Neural cell (in vitro differentiated cells): Measurements from ENCODE around the gene LHFPL2. TPM values are rescaled to one million over a fixed set of nuclear protein-coding genes. Genes with fewer than 3 reads are reported as not detected.

Source experiments
- H2AFZ ChIP-seq: fragments of 200-600, 300-800 bp; sonication (generic), shearing (Covaris generic); 2 replicates; pipeline ENCODE4 v1.6.0; 2014; ENCODE audit warnings: low read depth, mild to moderate bottlenecking, antibody characterized with exemption, low read length, moderate library complexity
- H3F3A ChIP-seq: fragments of 200-600 bp; shearing (Covaris generic); 2 replicates; pipeline ENCODE4 v1.6.1; 2016; ENCODE audit warnings: mild to moderate bottlenecking, moderate library complexity, mixed read lengths, antibody characterized with exemption, low read length; ENCODE audit not compliant: insufficient read depth, poor library complexity, severe bottlenecking
- H3K27ac ChIP-seq: fragments of 200-600, 300-800 bp; sonication (generic), shearing (Covaris generic); 2 replicates; pipeline ENCODE4 v1.5.1; 2014; ENCODE audit warnings: mild to moderate bottlenecking, low read length, moderate library complexity
- H3K27me3 ChIP-seq: fragments of 300-800, 200-600 bp; sonication (generic), shearing (Covaris generic); 2 replicates; pipeline ENCODE4 v1.6.0; 2014; ENCODE audit warnings: mild to moderate bottlenecking, low read depth, low read length, moderate library complexity; ENCODE audit not compliant: insufficient read depth
- H3K36me3 ChIP-seq: fragments of 300-800, 200-600 bp; sonication (generic), shearing (Covaris generic); 2 replicates; pipeline ENCODE4 v1.5.1; 2014; ENCODE audit warnings: mild to moderate bottlenecking, antibody characterized with exemption, low read length, moderate library complexity; ENCODE audit not compliant: insufficient read depth
- H3K4me2 ChIP-seq: fragments of 300-800, 200-600 bp; sonication (generic), shearing (Covaris generic); 2 replicates; pipeline ENCODE4 v1.6.0; 2014; ENCODE audit warnings: mild to moderate bottlenecking, low read length
- H3K4me3 ChIP-seq: fragments of 300-800, 200-600 bp; sonication (generic), shearing (Covaris generic); 2 replicates; pipeline ENCODE4 v1.5.1; 2014; ENCODE audit warnings: mild to moderate bottlenecking, low read length, moderate library complexity
- H3K79me2 ChIP-seq: fragments of 200-600 bp; shearing (Covaris generic); replicated peaks from 2 replicates; pipeline ENCODE4 v1.6.0; 2014; ENCODE audit warnings: mild to moderate bottlenecking, low read length, moderate library complexity; ENCODE audit not compliant: insufficient read depth
- H3K9ac ChIP-seq: fragments of 300-800, 200-600 bp; sonication (generic), shearing (Covaris generic); 2 replicates; pipeline ENCODE4 v1.6.1; 2016; ENCODE audit warnings: mild to moderate bottlenecking, low read length, mixed read lengths
- H3K9me2 ChIP-seq: fragments of 200-600 bp; shearing (Covaris generic); 2 replicates; pipeline ENCODE4 v1.6.1; 2016; ENCODE audit warnings: mild to moderate bottlenecking, low read length, mixed read lengths; ENCODE audit not compliant: insufficient read depth
- H3K9me3 ChIP-seq: fragments of 200-600, 300-800 bp; sonication (generic), shearing (Covaris generic); 2 replicates; pipeline ENCODE4 v1.6.1; 2016; ENCODE audit warnings: mild to moderate bottlenecking, mixed run types, low read length, moderate library complexity, mixed read lengths
- H4K20me1 ChIP-seq: fragments of 200-600 bp; shearing (Covaris generic); 2 replicates; pipeline ENCODE4 v1.6.1; 2016; ENCODE audit warnings: mild to moderate bottlenecking, mixed run types; ENCODE audit not compliant: insufficient read depth
- MXI1 ChIP-seq: fragments of 450-650 bp; conservative IDR thresholded peaks from 2 replicates; pipeline ENCODE4 v1.6.1; 2014; ENCODE audit warnings: antibody characterized with exemption, mild to moderate bottlenecking; ENCODE audit not compliant: poor library complexity, severe bottlenecking
- POLR2AphosphoS5 ChIP-seq: IDR thresholded peaks from 2 replicates; pipeline ENCODE4 v1.6.1; 2012
- RAD21 ChIP-seq: fragments of 450-650 bp; conservative IDR thresholded peaks from 2 replicates; pipeline ENCODE4 v1.6.1; 2014; ENCODE audit warnings: antibody characterized with exemption, mild to moderate bottlenecking, moderate library complexity
- REST ChIP-seq: IDR thresholded peaks from 2 replicates; pipeline ENCODE4 v1.6.1; 2012; ENCODE audit warnings: borderline replicate concordance
- SMC3 ChIP-seq: fragments of 450-650 bp; conservative IDR thresholded peaks from 2 replicates; pipeline ENCODE4 v1.6.1; 2014; ENCODE audit warnings: antibody characterized with exemption, mild to moderate bottlenecking, moderate library complexity; ENCODE audit not compliant: poor library complexity
- TAF1 ChIP-seq: IDR thresholded peaks from 2 replicates; pipeline ENCODE4 v1.6.1; 2012; ENCODE audit warnings: low read depth
- polyA plus RNA-seq: library from polyadenylated mRNA; depleted of rRNA; stranded (reverse); fragments of >200 nt; gene quantifications from 2 replicates; pipeline ENCODE4 v1.2.3, GENCODE V29; 2014
- TF ChIP-seq, protein P1 (sequence below): fragments of 450-650 bp; IDR thresholded peaks from 2 replicates; pipeline ENCODE4 v1.5.1; 2014; ENCODE audit warnings: antibody characterized with exemption, mild to moderate bottlenecking, moderate library complexity; ENCODE audit not compliant: poor library complexity, severe bottlenecking

The LHFPL2 gene
- polyA plus RNA-seq, 1 donor from 2014 or later, result 1.6 TPM

DNA sequence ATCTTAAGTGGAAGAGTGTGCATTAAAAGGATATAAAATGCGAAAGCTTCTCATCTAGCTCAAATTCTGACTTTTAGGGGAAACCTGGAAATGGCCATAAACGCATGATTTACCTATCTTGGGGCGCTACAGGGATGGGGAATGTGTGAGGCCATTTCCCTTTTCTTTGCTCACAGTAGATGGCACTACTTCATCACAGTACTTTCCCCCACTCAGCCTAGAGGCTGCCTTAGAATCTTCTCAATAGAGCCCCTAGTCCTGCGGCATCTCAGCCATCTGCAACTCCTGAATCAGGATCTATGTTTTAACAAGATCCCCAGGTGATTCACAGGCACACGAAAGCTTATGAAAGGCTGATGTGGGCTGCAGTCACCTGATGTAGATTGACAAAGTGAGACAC lies 110.8 kb downstream of the LHFPL2 start:
- H3K9me2 ChIP-seq, result no peaks in the 10 kb centered on the region
- no peaks in the 10 kb centered on the region for H3K79me2 ChIP-seq
- no peak overlapping the region for H3K27ac ChIP-seq
- H3K27me3 ChIP-seq, result no peaks in the 10 kb centered on the region
- H3K9me3 ChIP-seq, result no peaks in the 10 kb centered on the region
- H3K4me2 ChIP-seq, result no peak overlapping the region
- H3K9ac ChIP-seq, result no peak overlapping the region
- H3K4me3 ChIP-seq, result no peak overlapping the region
- H4K20me1 ChIP-seq, result no peaks in the 10 kb centered on the region
- H3K36me3 ChIP-seq, result no peaks in the 10 kb centered on the region
- TF ChIP-seq REST (no peak), POLR2AphosphoS5 (no peak), SMC3 (peak; percentile 58), TAF1 (no peak), MXI1 (no peak), RAD21 (peak; percentile 53)
- TF ChIP-seq, protein P1, sequence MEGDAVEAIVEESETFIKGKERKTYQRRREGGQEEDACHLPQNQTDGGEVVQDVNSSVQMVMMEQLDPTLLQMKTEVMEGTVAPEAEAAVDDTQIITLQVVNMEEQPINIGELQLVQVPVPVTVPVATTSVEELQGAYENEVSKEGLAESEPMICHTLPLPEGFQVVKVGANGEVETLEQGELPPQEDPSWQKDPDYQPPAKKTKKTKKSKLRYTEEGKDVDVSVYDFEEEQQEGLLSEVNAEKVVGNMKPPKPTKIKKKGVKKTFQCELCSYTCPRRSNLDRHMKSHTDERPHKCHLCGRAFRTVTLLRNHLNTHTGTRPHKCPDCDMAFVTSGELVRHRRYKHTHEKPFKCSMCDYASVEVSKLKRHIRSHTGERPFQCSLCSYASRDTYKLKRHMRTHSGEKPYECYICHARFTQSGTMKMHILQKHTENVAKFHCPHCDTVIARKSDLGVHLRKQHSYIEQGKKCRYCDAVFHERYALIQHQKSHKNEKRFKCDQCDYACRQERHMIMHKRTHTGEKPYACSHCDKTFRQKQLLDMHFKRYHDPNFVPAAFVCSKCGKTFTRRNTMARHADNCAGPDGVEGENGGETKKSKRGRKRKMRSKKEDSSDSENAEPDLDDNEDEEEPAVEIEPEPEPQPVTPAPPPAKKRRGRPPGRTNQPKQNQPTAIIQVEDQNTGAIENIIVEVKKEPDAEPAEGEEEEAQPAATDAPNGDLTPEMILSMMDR, result peak; percentile 56
- no peaks in the 10 kb centered on the region for H3F3A ChIP-seq
- H2AFZ ChIP-seq, result no peak overlapping the region

- no peaks in the 10 kb centered on the region for H3K79me2 ChIP-seq
- no peaks in the 10 kb centered on the region for H3K36me3 ChIP-seq
- no peak overlapping the region for H3K27ac ChIP-seq
- H4K20me1 ChIP-seq, result no peaks in the 10 kb centered on the region
- no peak overlapping the region for H3K4me2 ChIP-seq
- H3K27me3 ChIP-seq, result no peaks in the 10 kb centered on the region
- no peaks in the 10 kb centered on the region for H3K9me2 ChIP-seq
- no peaks in the 10 kb centered on the region for H3F3A ChIP-seq
- no peak overlapping the region for H3K4me3 ChIP-seq
- no peak overlapping the region for H2AFZ ChIP-seq
- H3K9ac ChIP-seq, result no peak overlapping the region
- TF ChIP-seq, protein P1, result no peak
- H3K9me3 ChIP-seq, result no peaks in the 10 kb centered on the region
Measured at GRCh38 chr5:78537411-78537810, 111.2 kb downstream of the LHFPL2 start.
